Sigmoid colon (tissue), 7 donors: ENCODE measurements around the gene ASH1L. TPM values are rescaled to one million over a fixed set of nuclear protein-coding genes. Genes with fewer than 3 reads are reported as not detected.

Experiments
- DNase-seq: peaks from one replicate; pipeline ENCODE4 v3.0.0-alpha.2; 2019
- H3K27ac ChIP-seq, 4 donors: fragments of 200-600 bp; sonication (generic); one replicate each; pipeline ENCODE4 v1.5.1; 2016 to 2019; ENCODE audit warnings: mild to moderate bottlenecking in 1 of 4
- H3K27me3 ChIP-seq, 3 donors: fragments of 200-600 bp; sonication (generic); one replicate each; pipeline ENCODE4 v1.5.1; 2019; ENCODE audit warnings: mild to moderate bottlenecking in 1 of 3
- H3K36me3 ChIP-seq, 4 donors: fragments of 200-600 bp; sonication (generic); one replicate each; pipeline ENCODE4 v1.5.1; 2016 to 2019
- H3K4me1 ChIP-seq, 4 donors: fragments of 200-600 bp; sonication (generic); one replicate each; pipeline ENCODE4 v1.5.1; 2017 to 2019
- H3K4me3 ChIP-seq, 4 donors: fragments of 200-600 bp; sonication (generic); one replicate each; pipeline ENCODE4 v1.5.1; 2017 to 2019; ENCODE audit warnings: mild to moderate bottlenecking in 2 of 4, moderate library complexity in 1 of 4
- H3K9me3 ChIP-seq, 4 donors: fragments of 200-600 bp in 3 of 4; sonication (generic) in 3 of 4; one replicate each; pipeline versions ENCODE4 v1.5.1 to v1.6.1; 2013 to 2019
- CTCF ChIP-seq, 4 experiments: fragments of 450-650 bp in 3 of 4; fragments of 200-600 bp in 1 of 4; IDR thresholded peaks; one replicate each; pipeline ENCODE4 v1.5.1; 2016 to 2019; ENCODE audit warnings: antibody characterized with exemption in 4 of 4, mild to moderate bottlenecking in 3 of 4, moderate library complexity in 2 of 4
- EP300 ChIP-seq, 4 donors: sonication (generic); formaldehyde crosslinking; IDR thresholded peaks; one replicate each; pipeline ENCODE4 v1.6.1; 2017; ENCODE audit warnings: antibody characterized with exemption in 4 of 4
- POLR2A ChIP-seq, 2 donors: fragments of 450-650 bp; IDR thresholded peaks; one replicate each; pipeline ENCODE4 v1.6.1; 2016; ENCODE audit warnings: antibody characterized with exemption in 2 of 2, mild to moderate bottlenecking in 2 of 2, moderate library complexity in 2 of 2
- POLR2AphosphoS5 ChIP-seq, 4 donors: sonication (generic); formaldehyde crosslinking; IDR thresholded peaks; one replicate each; pipeline ENCODE4 v1.6.1; 2017; ENCODE audit warnings: antibody characterized with exemption in 4 of 4
- WGBS, 2 donors: extraction: QIAGEN DNeasy Blood & Tissue Kit; methylation state at CpG; one replicate each; pipeline ENCODE4 v1.1.7; 2013; 5-methylcytosine and 5-hydroxymethylcytosine counted together
- intact Hi-C: fragments of 100-400 bp; cut with DNase I; formaldehyde crosslinking; loops from one replicate; pipeline ENCODE4 v1.15.1; 2023
- polyA plus RNA-seq, 3 donors: library from polyadenylated mRNA; stranded (reverse); fragments of 200-250 nt; gene quantifications; one replicate each; pipeline ENCODE4 v1.2.3, GENCODE V29; 2013
- total RNA-seq, 4 donors: library from RNA; depleted of rRNA; stranded (reverse); fragments of >200 nt; gene quantifications; one replicate each; pipeline ENCODE4 v1.1.0, GENCODE V29; 2016
- donor health status: healthy with polysubstance abuse.
- donor health status: Bipolar disorder and iron deficiency.
- donor health status: healthy.

The ASH1L gene
- total and polyA plus RNA-seq, 7 donors, result 4.2 to 70.6 (median 62.4) TPM

GRCh38 chr1:155471026-155471425 is 91.6 kb downstream of the ASH1L start:
- no peak for DNase-seq
- TF ChIP-seq POLR2AphosphoS5 (IDR thresholded peaks at IDR 0.05) (no peak), CTCF (IDR thresholded peaks at IDR 0.05) (no peak), POLR2A (IDR thresholded peaks at IDR 0.05) (no peak), EP300 (IDR thresholded peaks at IDR 0.05) (no peak)
- intact Hi-C loops, result no loop called here
- H3K4me1 ChIP-seq, result peaks cover 0 to 30% (median 18%) of the 10 kb centered on the region in 4 donors
- 96 to 97% methylated on average over 3 of the region's 3 CpGs for WGBS, 2 donors
- H3K9me3 ChIP-seq, result no peaks in the 10 kb centered on the region
- no peaks in the 10 kb centered on the region for H3K36me3 ChIP-seq
- H3K27ac ChIP-seq, result no peak overlapping the region
- H3K4me3 ChIP-seq, result no peak overlapping the region
- no peaks in the 10 kb centered on the region for H3K27me3 ChIP-seq

GRCh38 chr1:155466996-155467395 is 95.6 kb downstream of the ASH1L start:
- TF ChIP-seq POLR2A (IDR thresholded peaks at IDR 0.05), result no peak
- no peak for TF ChIP-seq CTCF (IDR thresholded peaks at IDR 0.05)
- no peak for TF ChIP-seq POLR2AphosphoS5 (IDR thresholded peaks at IDR 0.05)
- TF ChIP-seq EP300 (IDR thresholded peaks at IDR 0.05), result no peak
- H3K27ac ChIP-seq, result no peak overlapping the region
- peaks cover 0 to 22% (median 18%) of the 10 kb centered on the region in 4 donors for H3K4me1 ChIP-seq
- no peaks in the 10 kb centered on the region for H3K27me3 ChIP-seq
- no peaks in the 10 kb centered on the region for H3K9me3 ChIP-seq
- H3K36me3 ChIP-seq, result peaks cover 0 to 7% (median 0%) of the 10 kb centered on the region in 4 donors
- DNase-seq, result no peak
- no peak overlapping the region for H3K4me3 ChIP-seq
- intact Hi-C loops, result no loop called here

- no peak for TF ChIP-seq CTCF (IDR thresholded peaks at IDR 0.05)
- TF ChIP-seq POLR2A (IDR thresholded peaks at IDR 0.05), result no peak
- Histone ChIP-seq H3K27ac (no peak overlapping the region), H3K27me3 (no peaks in the 10 kb centered on the region), H3K4me3 (no peak overlapping the region), H3K36me3 (peaks cover 0 to 10% (median 0%) of the 10 kb centered on the region in 4 donors), H3K9me3 (no peaks in the 10 kb centered on the region), H3K4me1 (peaks cover 0 to 22% (median 18%) of the 10 kb centered on the region in 4 donors)
- intact Hi-C loops, result no loop called here
- DNase-seq, result no peak
- 91 to 100% methylated on average over 1 of the region's 1 CpG for WGBS, 2 donors
Measured at GRCh38 chr1:155466617-155466972, 96.0 kb downstream of the ASH1L start.

- DNase-seq, result no peak
- peaks cover 0 to 22% (median 18%) of the 10 kb centered on the region in 4 donors for H3K4me1 ChIP-seq
- WGBS, 2 donors, result 84 to 90% methylated on average over 5 of the region's 5 CpGs
- no peak overlapping the region for H3K4me3 ChIP-seq
- H3K36me3 ChIP-seq, result peaks cover 0 to 16% (median 0%) of the 10 kb centered on the region in 4 donors
- intact Hi-C loops, result no loop called here
- no peaks in the 10 kb centered on the region for H3K27me3 ChIP-seq
- no peak for TF ChIP-seq POLR2AphosphoS5 (IDR thresholded peaks at IDR 0.05)
- H3K9me3 ChIP-seq, result no peaks in the 10 kb centered on the region
- H3K27ac ChIP-seq, result no peak overlapping the region
Measured at GRCh38 chr1:155463865-155464650, 98.5 kb downstream of the ASH1L start.

- Histone ChIP-seq H3K4me3 (no peak overlapping the region), H3K9me3 (no peaks in the 10 kb centered on the region), H3K36me3 (peaks cover 0 to 26% (median 0%) of the 10 kb centered on the region in 4 donors), H3K4me1 (peaks cover 0 to 21% (median 15%) of the 10 kb centered on the region in 4 donors), H3K27ac (no peak overlapping the region), H3K27me3 (no peaks in the 10 kb centered on the region)
- no peak for DNase-seq
- intact Hi-C loops, result no loop called here
- 90 to 92% methylated on average over 4 of the region's 4 CpGs for WGBS, 2 donors
- TF ChIP-seq POLR2A (IDR thresholded peaks at IDR 0.05) (no peak), CTCF (IDR thresholded peaks at IDR 0.05) (no peak), EP300 (IDR thresholded peaks at IDR 0.05) (no peak)
Measured at GRCh38 chr1:155458111-155458510, 104.5 kb downstream of the ASH1L start.
